D721Med (cell line): ENCODE measurements around the gene AFF3.

Source experiments
- DNase-seq: peaks from one replicate; pipeline ENCODE4 v3.0.0; 2011; ENCODE audit warnings: low spot score; ENCODE audit not compliant: insufficient read length
- FAIRE-seq: peaks from 2 replicates; lab custom pipeline; 2011; peaks lifted over from hg19 to GRCh38; lab: Jason Lieb, UNC
- CTCF ChIP-seq: IDR thresholded peaks from 2 replicates; pipeline ENCODE4 v1.5.1; 2012; ENCODE audit warnings: mild to moderate bottlenecking, control low read depth; ENCODE audit not compliant: insufficient read depth; ENCODE audit errors: missing control alignments

AFF3 gene

GRCh38 chr2:99680946-99681345, 461.4 kb downstream of the AFF3 start:
- TF ChIP-seq CTCF: no peak
- FAIRE-seq (no peak), DNase-seq (no peak)

GRCh38 chr2:99679518-99679917, 462.9 kb downstream of the AFF3 start:
- no peak for DNase-seq
- FAIRE-seq: no peak
- no peak for TF ChIP-seq CTCF

- DNase-seq: no peak
- no peak for TF ChIP-seq CTCF
- no peak for FAIRE-seq
Observed at GRCh38 chr2:99678625-99679024, 463.8 kb downstream of the AFF3 start.

GRCh38 chr2:99677814-99678213, 464.6 kb downstream of the AFF3 start:
- FAIRE-seq (no peak), DNase-seq (no peak)
- TF ChIP-seq CTCF: no peak

- DNase-seq (no peak), FAIRE-seq (no peak)
- TF ChIP-seq CTCF: no peak
Observed at GRCh38 chr2:99675130-99675661, 467.2 kb downstream of the AFF3 start.

- DNase-seq: no peak
- FAIRE-seq: no peak
- TF ChIP-seq CTCF: no peak
Observed at GRCh38 chr2:99674090-99674489, 468.3 kb downstream of the AFF3 start.

GRCh38 chr2:99672766-99673350, 469.5 kb downstream of the AFF3 start:
- DNase-seq (no peak), FAIRE-seq (no peak)
- no peak for TF ChIP-seq CTCF
